Psoas muscle (tissue), 8 donors: Measurements from ENCODE around the gene COL16A1. TPM values are rescaled to one million over a fixed set of nuclear protein-coding genes. Genes with fewer than 3 reads are reported as not detected.

Experiments used
- ATAC-seq, 4 donors: fragments of 200-7000 bp; cut with Tn5 transposase; one replicate each; pipeline ENCODE4 v1.9.1; 2020; ENCODE audit warnings: moderate library complexity in 3 of 4, mild to moderate bottlenecking in 2 of 4
- DNase-seq, 2 donors: peaks; one replicate each; pipeline ENCODE4 v3.0.0-alpha.2; 2020
- H3K27ac ChIP-seq: fragments of 200-600 bp; one replicate; pipeline ENCODE4 v1.8.0; 2022
- H3K27me3 ChIP-seq, 3 donors: fragments of 200-600 bp in 1 of 3; one replicate each; pipeline versions ENCODE4 v1.6.1 to v1.8.0; 2013 to 2022; ENCODE audit warnings: low read length in 2 of 3, mild to moderate bottlenecking in 2 of 3, moderate library complexity in 1 of 3; ENCODE audit not compliant: insufficient read depth in 3 of 3
- H3K36me3 ChIP-seq, 2 donors: fragments of 200-600 bp in 1 of 2; one replicate each; pipeline versions ENCODE4 v1.6.1 to v1.8.0; 2013 to 2022; ENCODE audit warnings: low read depth in 1 of 2, mild to moderate bottlenecking in 1 of 2, moderate library complexity in 1 of 2; ENCODE audit not compliant: insufficient read depth in 1 of 2
- H3K4me1 ChIP-seq: fragments of 200-600 bp; one replicate; pipeline ENCODE4 v1.8.0; 2022
- H3K4me3 ChIP-seq: fragments of 200-600 bp; one replicate; pipeline ENCODE4 v1.8.0; 2022; ENCODE audit warnings: mild to moderate bottlenecking
- H3K9me3 ChIP-seq: fragments of 200-600 bp; one replicate; pipeline ENCODE4 v1.8.0; 2022
- CTCF ChIP-seq: fragments of 200-600 bp; IDR thresholded peaks from one replicate; pipeline ENCODE4 v1.8.0; 2022; ENCODE audit warnings: antibody characterized with exemption
- WGBS, 3 donors: extraction: QIAGEN DNeasy Blood & Tissue Kit; methylation state at CpG; one replicate each; pipeline versions ENCODE4 v1.1.6 to v1.1.7; 2013; 5-methylcytosine and 5-hydroxymethylcytosine counted together
- intact Hi-C, 2 donors: fragments of 100-400 bp; cut with DNase I; formaldehyde crosslinking; loops; one replicate each; pipeline versions ENCODE4 v1.11.0 to v1.14.2; 2022
- polyA plus RNA-seq, 3 donors: library from polyadenylated mRNA; stranded (reverse); fragments of 200-250 nt; gene quantifications; one replicate each; pipeline ENCODE4 v1.2.3, GENCODE V29; 2013
- total RNA-seq, 4 donors: library from RNA; stranded (reverse); fragmentation: NEBNext Ultra II Directional in 2 of 4; extraction: Animal tissue kit (Norgen Biotek cat#: 25700) in 2 of 4; gene quantifications; one replicate each; pipeline versions ENCODE4 v1.2.1 to v1.2.4, GENCODE V29; 2021 to 2023
- donor health status: healthy with polysubstance abuse.
- donor health status: DM: no; HTN: no; CAD: no; lungs with moderate emphysema.
- donor health status: Bipolar disorder and iron deficiency.
- donor health status: healthy.
- donor health status: DM: yes; HTN: yes; CAD: no.
- donor health status: DM: no; HTN: no; CAD: no.
- donor health status: DM: no; HTN: no; CAD: no.
- donor health status: DM: yes; HTN: yes; CAD: no.

COL16A1 gene
- total and polyA plus RNA-seq, 7 donors, result 2.9 to 14.2 (median 6.1) TPM

GRCh38 chr1:31687601-31688000 is 16.2 kb downstream of the COL16A1 start:
- WGBS, 3 donors, result 82 to 87% (median 84%) methylated on average over 8 of the region's 8 CpGs
- no peak for ATAC-seq

GRCh38 chr1:31685795-31686194 is 18.0 kb downstream of the COL16A1 start:
- DNase-seq, result no peak
- Histone ChIP-seq H3K4me1 (no peaks in the 10 kb centered on the region), H3K4me3 (no peak overlapping the region), H3K27ac (no peak overlapping the region), H3K9me3 (no peaks in the 10 kb centered on the region), H3K36me3 (peaks cover 0 to 11% of the 10 kb centered on the region in 2 donors), H3K27me3 (peaks cover 0 to 2% (median 0%) of the 10 kb centered on the region in 3 donors)
- no peak for TF ChIP-seq CTCF
- intact Hi-C loops, result no loop called here
- ATAC-seq, result no peak
- 86 to 90% (median 89%) methylated on average over 8 of the region's 8 CpGs for WGBS, 3 donors

More at GRCh38 chr1:31687601-31688000, 16.2 kb downstream of the COL16A1 start:
- intact Hi-C loops, result no loop called here
- Histone ChIP-seq H3K4me1 (no peaks in the 10 kb centered on the region), H3K27me3 (peaks cover 0 to 2% (median 0%) of the 10 kb centered on the region in 3 donors), H3K4me3 (no peak overlapping the region), H3K9me3 (no peaks in the 10 kb centered on the region), H3K27ac (no peak overlapping the region), H3K36me3 (peaks cover 0 to 9% of the 10 kb centered on the region in 2 donors)
- DNase-seq, result no peak
- no peak for TF ChIP-seq CTCF

GRCh38 chr1:31683997-31684396 is 19.8 kb downstream of the COL16A1 start:
- intact Hi-C loops, result no loop called here
- H3K36me3 ChIP-seq, result peaks cover 0 to 7% of the 10 kb centered on the region in 2 donors
- no peaks in the 10 kb centered on the region for H3K9me3 ChIP-seq
- no peak overlapping the region for H3K4me3 ChIP-seq
- peak; percentile 40 for TF ChIP-seq CTCF
- ATAC-seq (peak; percentile 44 to 83 (median 68)), DNase-seq (no peak)
- H3K4me1 ChIP-seq, result no peaks in the 10 kb centered on the region
- 71 to 78% (median 72%) methylated on average over 10 to 11 of the region's 11 CpGs for WGBS, 3 donors
- no peak overlapping the region for H3K27ac ChIP-seq
- peaks cover 0 to 2% (median 0%) of the 10 kb centered on the region in 3 donors for H3K27me3 ChIP-seq

- no peaks in the 10 kb centered on the region for H3K9me3 ChIP-seq
- intact Hi-C loops, result no loop called here
- H3K27ac ChIP-seq, result no peak overlapping the region
- no peak for TF ChIP-seq CTCF
- 68 to 74% (median 70%) methylated on average over 9 of the region's 9 CpGs for WGBS, 3 donors
- H3K36me3 ChIP-seq, result peaks cover 0 to 7% of the 10 kb centered on the region in 2 donors
- H3K4me1 ChIP-seq, result no peaks in the 10 kb centered on the region
- DNase-seq, result no peak
- no peak overlapping the region for H3K4me3 ChIP-seq
- no peak for ATAC-seq
- no peaks in the 10 kb centered on the region for H3K27me3 ChIP-seq
Observed at GRCh38 chr1:31681415-31681814, 22.4 kb downstream of the COL16A1 start.

- Histone ChIP-seq H3K4me3 (no peak overlapping the region), H3K4me1 (peaks cover 9% of the 10 kb centered on the region), H3K27ac (no peak overlapping the region), H3K9me3 (no peaks in the 10 kb centered on the region), H3K36me3 (peaks cover 0 to 7% of the 10 kb centered on the region in 2 donors), H3K27me3 (no peaks in the 10 kb centered on the region)
- intact Hi-C loops, result no loop called here
- DNase-seq, result no peak
- 83 to 87% (median 85%) methylated on average over 19 to 23 of the region's 23 CpGs for WGBS, 3 donors
- TF ChIP-seq CTCF, result no peak
- no peak for ATAC-seq
Observed at GRCh38 chr1:31679676-31680230, 24.1 kb downstream of the COL16A1 start.
